ENCODE results near the gene TTC21A. TPM values are rescaled to one million over a fixed set of nuclear protein-coding genes. Genes with fewer than 3 reads are reported as not detected.
A peak's percentile ranks its signal among the peaks of the same experiment; 100 is the strongest.

Gene TTC21A
- total and polyA plus RNA-seq, 2 of the 13 experiments (the other 11 are each of a cell fraction or from before 2014, with no cell fraction given) = 0.31 to 1.5 TPM

- TF ChIP-seq CTCF (CRISPR knock-in tag; IDR thresholded peaks at IDR 0.05) (peak; percentile 71), SMC3 (IDR thresholded peaks at IDR 0.05; ENCODE audit: low read length) (peak; percentile 35), ZNF574 (CRISPR knock-in tag; IDR thresholded peaks at IDR 0.05) (no peak), KDM5B (CRISPR knock-in tag; IDR thresholded peaks at IDR 0.05; ENCODE audit: borderline replicate concordance) (no peak), ZNF777 (CRISPR knock-in tag; IDR thresholded peaks at IDR 0.05) (no peak), ZFP1 (CRISPR knock-in tag; IDR thresholded peaks at IDR 0.05) (no peak), ZNF260 (CRISPR knock-in tag; IDR thresholded peaks at IDR 0.05; ENCODE audit: borderline replicate concordance, low read depth) (no peak), HIC2 (CRISPR knock-in tag; IDR thresholded peaks at IDR 0.05; ENCODE audit: low read depth) (no peak), STAG1 (CRISPR knock-in tag; IDR thresholded peaks at IDR 0.05) (peak; percentile 55), ZNF768 (CRISPR knock-in tag; IDR thresholded peaks at IDR 0.05) (no peak), ZNF704 (CRISPR knock-in tag; IDR thresholded peaks at IDR 0.05; ENCODE audit: borderline replicate concordance) (no peak), ZFX (CRISPR knock-in tag; IDR thresholded peaks at IDR 0.05; ENCODE audit: low read depth) (no peak), RELA (CRISPR knock-in tag; IDR thresholded peaks at IDR 0.05) (no peak), ERF (CRISPR knock-in tag; IDR thresholded peaks at IDR 0.05) (no peak)
Observed at GRCh38 chr3:39101022-39101689, 6.3 kb upstream of the TTC21A start (continued).

Data from HepG2 (cell line).